CD14-positive monocyte (primary cell): ENCODE measurements around the gene KLHL25. TPM values are rescaled to one million over a fixed set of nuclear protein-coding genes. Genes with fewer than 3 reads are reported as not detected.
A peak's percentile ranks its signal among the peaks of the same experiment; 100 is the strongest.

Source experiments
- DNase-seq, 3 donors: peaks; one replicate each; pipeline ENCODE4 v3.0.0-alpha.2; 2011 to 2022
- H2AFZ ChIP-seq: 2 replicates; pipeline ENCODE4 v1.6.0; 2012; ENCODE audit warnings: mild to moderate bottlenecking, low read depth, low read length, inconsistent platforms; ENCODE audit not compliant: insufficient read depth, poor library complexity, severe bottlenecking
- H3K27ac ChIP-seq, 2 donors: 1 replicate in 1 of 2; 2 replicates in 1 of 2; pipeline ENCODE4 v1.5.1; 2012 to 2013; ENCODE audit warnings: low read length in 2 of 2, control low read depth in 1 of 2, inconsistent platforms in 1 of 2, low read depth in 1 of 2, mild to moderate bottlenecking in 1 of 2
- H3K27me3 ChIP-seq, 2 donors: one replicate each; pipeline versions ENCODE4 v1.6.0 to v1.6.1; 2011 to 2013; ENCODE audit warnings: low read length in 2 of 2; ENCODE audit not compliant: control insufficient read depth in 2 of 2, insufficient read depth in 2 of 2
- H3K36me3 ChIP-seq, 2 donors: replicated peaks in 1 of 2; 1 replicate in 1 of 2; 2 replicates in 1 of 2; pipeline versions ENCODE4 v1.5.1 to v1.6.1; 2012 to 2013; ENCODE audit warnings: low read length in 2 of 2, control low read depth in 1 of 2, inconsistent platforms in 1 of 2, mild to moderate bottlenecking in 1 of 2; ENCODE audit not compliant: insufficient read depth in 2 of 2, control insufficient read depth in 1 of 2
- H3K4me1 ChIP-seq, 2 donors: 1 replicate in 1 of 2; 2 replicates in 1 of 2; pipeline versions ENCODE4 v1.5.1 to v1.6.1; 2012 to 2013; ENCODE audit warnings: low read length in 2 of 2, control low read depth in 1 of 2, inconsistent platforms in 1 of 2, mild to moderate bottlenecking in 1 of 2, moderate library complexity in 1 of 2; ENCODE audit not compliant: insufficient read depth in 2 of 2, control insufficient read depth in 1 of 2
- H3K4me2 ChIP-seq: replicated peaks from 2 replicates; pipeline ENCODE3; 2012; ENCODE audit warnings: low read length, moderate library complexity, mild to moderate bottlenecking; ENCODE audit not compliant: poor library complexity, severe bottlenecking; ENCODE audit errors: extremely low read depth
- H3K4me3 ChIP-seq, 3 experiments: fragments of 200-600 bp in 1 of 3; sonication (generic) in 1 of 3; replicated peaks in 1 of 3; 1 replicate in 2 of 3; 2 replicates in 1 of 3; pipeline ENCODE4 v1.5.1; 2011 to 2013; ENCODE audit warnings: low read length in 3 of 3, mild to moderate bottlenecking in 3 of 3, control low read depth in 2 of 3, low read depth in 2 of 3, inconsistent platforms in 1 of 3, moderate library complexity in 1 of 3
- H3K79me2 ChIP-seq: 2 replicates; pipeline ENCODE4 v1.6.0; 2012; ENCODE audit warnings: mild to moderate bottlenecking, control low read depth, inconsistent platforms, low read length, moderate library complexity; ENCODE audit not compliant: insufficient read depth
- H3K9ac ChIP-seq: 2 replicates; pipeline ENCODE4 v1.6.0; 2017; ENCODE audit warnings: low read length, mild to moderate bottlenecking; ENCODE audit not compliant: insufficient read depth, poor library complexity, severe bottlenecking
- H3K9me3 ChIP-seq, 2 donors: replicated peaks in 1 of 2; 1 replicate in 1 of 2; 2 replicates in 1 of 2; pipeline versions ENCODE4 v1.5.1 to v1.6.1; 2012 to 2013; ENCODE audit warnings: low read length in 2 of 2, control low read depth in 1 of 2; ENCODE audit not compliant: control insufficient read depth in 1 of 2, insufficient read depth in 1 of 2
- H4K20me1 ChIP-seq: 2 replicates; pipeline ENCODE4 v1.6.0; 2012; ENCODE audit warnings: mild to moderate bottlenecking, low read length, control low read depth, moderate library complexity; ENCODE audit not compliant: insufficient read depth
- H3K27ac Mint-ChIP-seq, 7 donors: one replicate each; pipeline ENCODE4 v1.8.0; 2020; ENCODE audit warnings: mild to moderate bottlenecking in 7 of 7, mixed read lengths in 7 of 7, moderate library complexity in 6 of 7, inconsistent platforms in 2 of 7
- H3K27me3 Mint-ChIP-seq, 3 donors: one replicate each; pipeline ENCODE4 v1.8.0; 2021 to 2022; ENCODE audit warnings: low read depth in 3 of 3, mild to moderate bottlenecking in 3 of 3, mixed read lengths in 3 of 3, moderate library complexity in 3 of 3, inconsistent platforms in 1 of 3
- H3K36me3 Mint-ChIP-seq, 2 donors: one replicate each; pipeline ENCODE4 v1.8.0; 2020; ENCODE audit warnings: mixed read lengths in 2 of 2, inconsistent platforms in 1 of 2, mild to moderate bottlenecking in 1 of 2
- H3K4me1 Mint-ChIP-seq: one replicate; pipeline ENCODE4 v1.8.0; 2020; ENCODE audit warnings: mild to moderate bottlenecking, mixed read lengths
- H3K4me3 Mint-ChIP-seq, 2 donors: one replicate each; pipeline ENCODE4 v1.8.0; 2020; ENCODE audit warnings: mild to moderate bottlenecking in 2 of 2, mixed read lengths in 2 of 2, moderate library complexity in 1 of 2
- H3K9me3 Mint-ChIP-seq, 7 donors: one replicate each; pipeline ENCODE4 v1.8.0; 2020 to 2022; ENCODE audit warnings: mixed read lengths in 7 of 7, mild to moderate bottlenecking in 6 of 7, moderate library complexity in 6 of 7, inconsistent platforms in 2 of 7
- CTCF ChIP-seq: fragments of 200-600 bp; IDR thresholded peaks from one replicate; pipeline ENCODE4 v1.8.0; 2022; ENCODE audit warnings: antibody characterized with exemption, mild to moderate bottlenecking
- WGBS: methylation state at CpG from one replicate; pipeline ENCODE4 v1.1.5; 2013; ENCODE audit warnings: missing lambda C conversion rate; ENCODE audit not compliant: insufficient coverage; 5-methylcytosine and 5-hydroxymethylcytosine counted together
- intact Hi-C, 2 donors: fragments of 100-400 bp; cut with micrococcal nuclease; formaldehyde crosslinking; loops; one replicate each; pipeline versions ENCODE4 v1.15.0 to v1.15.1; 2023
- polyA plus RNA-seq, 3 donors: library from polyadenylated mRNA; depleted of rRNA in 1 of 3; unstranded in 2 of 3; stranded (reverse) in 1 of 3; fragments of 300-500 nt in 2 of 3; fragments of >200 nt in 1 of 3; fragmentation: Illumina TruSeq in 2 of 3; gene quantifications; 1 replicate in 2 of 3; 2 replicates in 1 of 3; pipeline ENCODE4 v1.2.3, GENCODE V29; 2012 to 2021

Gene KLHL25
- polyA plus RNA-seq, 3 donors = 0.27 to 0.60 (median 0.40) TPM

DNA sequence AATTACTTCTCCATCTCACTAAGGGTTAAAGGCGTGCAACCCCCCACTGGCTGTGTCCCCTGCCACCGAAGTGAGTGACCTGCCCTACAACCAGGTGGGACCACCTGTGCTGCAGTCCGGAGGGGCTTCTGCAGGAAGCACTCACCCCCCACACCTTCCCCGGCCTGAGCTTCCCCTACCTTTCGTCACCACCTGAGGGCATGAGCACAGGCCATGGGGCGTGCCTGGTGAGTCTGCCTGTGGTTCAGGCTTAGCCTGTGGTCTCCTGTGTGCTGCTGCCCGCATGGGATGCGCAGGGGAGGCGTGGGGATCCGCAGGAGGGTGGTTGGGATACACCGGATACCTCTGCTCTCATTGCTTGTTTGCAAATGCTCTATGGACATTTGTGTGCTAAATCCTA, 46.0 kb downstream of the KLHL25 start:
- Mint-ChIP-seq H3K36me3 (peaks cover 51 to 59% of the 10 kb centered on the region in 2 donors), H3K4me1 (peaks cover 3% of the 10 kb centered on the region), H3K4me3 (no peak overlapping the region), H3K27ac (peak overlapping the region in 1 of 7 donors; percentile 42), H3K27me3 (peaks cover 0 to 7% (median 1%) of the 10 kb centered on the region in 3 donors), H3K9me3 (peaks cover 0 to 2% (median 0%) of the 10 kb centered on the region in 7 donors)
- Histone ChIP-seq H2AFZ (no peak overlapping the region), H3K79me2 (no peaks in the 10 kb centered on the region), H3K27me3 (no peaks in the 10 kb centered on the region), H4K20me1 (peaks cover 82% of the 10 kb centered on the region), H3K36me3 (peaks cover 51 to 59% of the 10 kb centered on the region in 2 donors), H3K27ac (no peak overlapping the region), H3K9ac (no peak overlapping the region), H3K4me3 (no peak overlapping the region), H3K4me1 (no peaks in the 10 kb centered on the region), H3K9me3 (no peaks in the 10 kb centered on the region), H3K4me2 (no peak overlapping the region)
- no peak for DNase-seq
- intact Hi-C loops = no loop called here
- no peak for TF ChIP-seq CTCF
- 91% methylated on average over 11 of the region's 11 CpGs for WGBS

DNA sequence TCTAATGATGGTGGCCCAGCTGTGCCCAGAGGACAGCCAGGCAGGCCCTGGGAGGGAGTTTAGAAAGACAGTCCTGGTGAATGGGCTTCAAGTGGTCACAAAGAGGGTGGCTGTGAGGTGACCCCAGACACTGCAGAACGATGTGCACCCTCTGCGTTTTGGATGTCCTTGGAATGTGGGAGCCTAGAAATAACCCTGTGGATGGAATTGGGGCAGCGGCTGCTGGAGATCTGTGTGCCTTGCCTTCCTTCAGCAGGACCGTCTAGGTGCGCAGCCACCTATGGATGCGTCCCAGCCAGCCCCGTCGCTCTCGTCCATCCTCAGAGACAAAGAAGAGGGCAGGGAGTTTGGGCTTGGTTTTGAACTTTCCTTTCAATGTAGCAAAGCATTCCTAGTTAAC, 46.5 kb downstream of the KLHL25 start:
- Histone ChIP-seq H4K20me1 (peaks cover 88% of the 10 kb centered on the region), H2AFZ (no peak overlapping the region), H3K4me3 (no peak overlapping the region), H3K9ac (no peak overlapping the region), H3K79me2 (no peaks in the 10 kb centered on the region), H3K4me2 (no peak overlapping the region), H3K9me3 (no peaks in the 10 kb centered on the region), H3K4me1 (no peaks in the 10 kb centered on the region), H3K36me3 (peaks cover 57 to 64% of the 10 kb centered on the region in 2 donors), H3K27me3 (no peaks in the 10 kb centered on the region), H3K27ac (no peak overlapping the region)
- intact Hi-C loops = no loop called here
- Mint-ChIP-seq H3K27me3 (peaks cover 0 to 7% (median 1%) of the 10 kb centered on the region in 3 donors), H3K9me3 (peaks cover 0 to under 1% (median 0%) of the 10 kb centered on the region in 7 donors), H3K27ac (no peak overlapping the region), H3K36me3 (peaks cover 56 to 65% of the 10 kb centered on the region in 2 donors), H3K4me1 (peaks cover 3% of the 10 kb centered on the region), H3K4me3 (no peak overlapping the region)
- 100% methylated on average over 9 of the region's 9 CpGs for WGBS
- TF ChIP-seq CTCF = no peak
- no peak for DNase-seq
